GM12892 (cell line): ENCODE data around the gene RNF225.

Experiments used
- POLR2A ChIP-seq: IDR thresholded peaks from 2 replicates; pipeline ENCODE4 v1.6.1; 2011; ENCODE audit warnings: low read depth, low read length, control low read depth
- POLR2AphosphoS5 ChIP-seq: IDR thresholded peaks from 2 replicates; pipeline ENCODE4 v1.6.1; 2011; ENCODE audit warnings: low read depth, low read length, control low read depth

DNA sequence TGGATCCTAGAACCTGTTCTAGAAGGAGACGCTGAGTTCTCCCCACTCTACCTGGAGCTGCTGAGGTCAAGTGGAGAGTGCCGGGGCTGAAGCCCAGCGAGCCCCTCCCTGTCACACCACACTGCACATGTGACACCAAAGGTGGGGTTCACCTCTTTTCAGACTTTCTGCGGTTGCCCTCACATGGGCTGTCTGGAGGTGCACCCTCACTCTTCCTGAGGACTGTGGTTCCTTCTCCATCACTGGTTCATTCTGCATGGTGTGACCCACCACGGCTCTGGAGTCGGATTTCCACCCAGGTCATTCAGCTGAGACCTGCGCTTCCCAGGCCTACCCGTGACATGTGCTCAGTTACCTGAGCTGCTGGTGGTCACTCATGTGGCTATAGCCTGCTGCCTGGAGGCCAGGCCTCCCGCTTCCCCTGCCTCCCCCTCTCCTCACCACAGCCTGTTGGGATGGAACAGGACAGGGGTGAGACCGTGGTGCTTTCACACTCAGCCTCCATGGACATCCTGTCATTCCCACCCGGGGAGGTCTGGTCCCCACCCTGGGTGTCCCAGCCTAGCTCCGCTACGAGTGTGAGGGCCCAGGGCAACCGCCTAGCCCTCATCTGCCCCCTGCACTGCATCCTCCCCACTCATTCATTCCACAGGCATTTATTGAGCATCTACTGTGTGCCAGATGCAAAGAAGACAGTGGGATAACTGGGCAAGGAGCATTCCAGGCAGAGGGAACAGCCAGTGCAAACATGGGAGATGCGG is 41.6 kb upstream of the RNF225 start:
- TF ChIP-seq POLR2A (no peak), POLR2AphosphoS5 (no peak)
